HCT116 (cell line): ENCODE results near the gene F13A1.

Experiments used
- ATF3 ChIP-seq: IDR thresholded peaks from 2 replicates; pipeline ENCODE4 v1.6.1; 2012
- CEBPB ChIP-seq: IDR thresholded peaks from 2 replicates; pipeline ENCODE4 v1.6.1; 2012; ENCODE audit warnings: low read depth
- CTCF ChIP-seq, 3 experiments: fragments of 200-600 bp in 1 of 3; sonication (generic) in 1 of 3; IDR thresholded peaks in 2 of 3; conservative IDR thresholded peaks in 1 of 3; 2 replicates each; pipeline ENCODE4 v1.5.1; 2012 to 2017; ENCODE audit warnings: low read depth in 2 of 3, low read length in 2 of 3, antibody characterized with exemption in 1 of 3, borderline replicate concordance in 1 of 3, control low read depth in 1 of 3, mild to moderate bottlenecking in 1 of 3, mixed read lengths in 1 of 3, mixed run types in 1 of 3, moderate library complexity in 1 of 3; ENCODE audit not compliant: insufficient read depth in 1 of 3
- FOSL1 ChIP-seq: IDR thresholded peaks from 2 replicates; pipeline ENCODE4 v1.6.1; 2012; ENCODE audit warnings: low read depth
- POLR2A ChIP-seq: IDR thresholded peaks from 2 replicates; pipeline ENCODE4 v1.7.0; 2011; ENCODE audit warnings: borderline replicate concordance; ENCODE audit not compliant: insufficient read depth, insufficient read length; ENCODE audit errors: extremely low read depth
- POLR2AphosphoS5 ChIP-seq: IDR thresholded peaks from 2 replicates; pipeline ENCODE4 v1.6.1; 2011; ENCODE audit warnings: mild to moderate bottlenecking, low read depth, low read length, moderate library complexity
- TCF7L2 ChIP-seq: IDR thresholded peaks from 2 replicates; pipeline ENCODE4 v1.7.0; 2011; ENCODE audit warnings: borderline replicate concordance, inconsistent platforms; ENCODE audit not compliant: insufficient read depth, insufficient read length; ENCODE audit errors: extremely low read depth
- YY1 ChIP-seq: IDR thresholded peaks from 2 replicates; pipeline ENCODE4 v1.6.1; 2011; ENCODE audit warnings: low read length, low read depth, moderate library complexity, mild to moderate bottlenecking; ENCODE audit not compliant: insufficient replicate concordance; ENCODE audit errors: extremely low read depth
- TF ChIP-seq, protein P1 (sequence below): IDR thresholded peaks from 2 replicates; pipeline ENCODE4 v1.6.1; 2011; ENCODE audit warnings: mild to moderate bottlenecking, low read length, moderate library complexity; ENCODE audit not compliant: insufficient replicate concordance; ENCODE audit errors: extremely low read depth

DNA sequence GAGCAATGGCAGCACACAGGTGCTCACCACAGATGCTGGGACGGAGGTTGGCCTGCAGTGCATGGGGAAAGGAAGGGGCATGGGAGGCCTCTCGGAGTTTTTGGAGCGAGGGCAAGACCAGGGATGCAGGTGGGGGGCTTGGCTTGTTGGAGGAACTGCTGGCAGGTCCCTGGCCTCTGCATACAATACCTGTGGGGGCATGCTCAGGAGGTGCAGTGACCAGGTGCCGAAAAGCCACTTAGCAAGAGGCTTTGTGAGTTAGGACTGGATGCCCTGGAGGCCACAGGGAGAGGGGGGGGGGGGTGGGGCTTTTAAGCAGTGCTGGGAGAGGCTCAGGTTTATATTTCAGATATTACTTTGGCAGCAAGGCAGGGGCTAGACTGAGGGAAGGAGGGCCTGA, 142.7 kb downstream of the F13A1 start:
- TF ChIP-seq YY1 (no peak), CEBPB (no peak), POLR2AphosphoS5 (no peak), CTCF (IDR thresholded peaks at IDR 0.05 in 2 of 3, conservative IDR thresholded peaks at IDR 0.05 in 1 of 3; ENCODE audit: borderline replicate concordance in 1 of 3, insufficient read depth in 1 of 3, low read depth in 2 of 3, low read length in 2 of 3) (no peak), POLR2A (no peak), ATF3 (no peak), TCF7L2 (no peak), FOSL1 (no peak)
- TF ChIP-seq, protein P1, sequence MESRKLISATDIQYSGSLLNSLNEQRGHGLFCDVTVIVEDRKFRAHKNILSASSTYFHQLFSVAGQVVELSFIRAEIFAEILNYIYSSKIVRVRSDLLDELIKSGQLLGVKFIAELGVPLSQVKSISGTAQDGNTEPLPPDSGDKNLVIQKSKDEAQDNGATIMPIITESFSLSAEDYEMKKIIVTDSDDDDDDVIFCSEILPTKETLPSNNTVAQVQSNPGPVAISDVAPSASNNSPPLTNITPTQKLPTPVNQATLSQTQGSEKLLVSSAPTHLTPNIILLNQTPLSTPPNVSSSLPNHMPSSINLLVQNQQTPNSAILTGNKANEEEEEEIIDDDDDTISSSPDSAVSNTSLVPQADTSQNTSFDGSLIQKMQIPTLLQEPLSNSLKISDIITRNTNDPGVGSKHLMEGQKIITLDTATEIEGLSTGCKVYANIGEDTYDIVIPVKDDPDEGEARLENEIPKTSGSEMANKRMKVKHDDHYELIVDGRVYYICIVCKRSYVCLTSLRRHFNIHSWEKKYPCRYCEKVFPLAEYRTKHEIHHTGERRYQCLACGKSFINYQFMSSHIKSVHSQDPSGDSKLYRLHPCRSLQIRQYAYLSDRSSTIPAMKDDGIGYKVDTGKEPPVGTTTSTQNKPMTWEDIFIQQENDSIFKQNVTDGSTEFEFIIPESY: no peak
